Bone marrow (tissue), 2 donors: ENCODE measurements around the gene HDDC3.
"Not testable (repeated sequence)": the region's sequence is repeated elsewhere in the genome, so short reads cannot be mapped to it uniquely, and the experiment has no call there.

Source experiments
- DNase-seq, 2 donors: peaks; one replicate each; lab custom pipeline; 2025; lab: John Stamatoyannopoulos, UW

The HDDC3 gene

DNA sequence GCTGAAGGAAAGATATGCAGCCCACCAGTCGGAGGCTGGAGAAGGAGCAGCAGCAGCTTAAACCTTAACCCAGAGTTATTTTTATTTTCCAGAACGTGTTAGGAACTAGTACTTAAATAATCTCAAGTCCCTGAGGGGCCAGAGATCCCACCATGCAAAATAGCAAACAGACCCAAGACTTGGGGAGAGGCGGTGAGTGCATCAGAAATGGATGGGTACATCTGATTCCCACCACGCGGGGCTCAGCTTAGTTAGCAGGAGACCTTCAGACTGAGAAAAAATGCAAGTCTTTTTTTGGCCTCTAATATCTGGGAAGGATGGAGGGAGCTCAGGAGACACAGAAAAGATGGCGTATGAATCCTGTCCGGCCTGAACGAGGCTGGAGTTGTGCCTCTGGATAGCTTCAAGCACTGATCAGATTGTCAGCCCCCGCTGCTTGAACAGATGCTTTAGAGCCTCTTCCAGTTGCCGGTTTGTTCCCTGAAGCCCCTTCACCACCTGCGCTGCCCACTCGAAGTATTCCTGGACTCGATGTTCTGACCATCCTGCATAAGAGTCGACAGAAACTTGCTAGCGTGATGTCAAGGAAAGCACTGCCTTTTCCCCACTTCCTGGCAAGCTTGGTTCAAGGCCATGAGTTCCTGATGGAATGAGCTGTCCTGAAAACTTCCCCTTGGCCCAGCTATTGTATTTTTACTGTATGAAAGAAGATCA lies 1.3 kb downstream of the HDDC3 start:
- no peak for DNase-seq

DNA sequence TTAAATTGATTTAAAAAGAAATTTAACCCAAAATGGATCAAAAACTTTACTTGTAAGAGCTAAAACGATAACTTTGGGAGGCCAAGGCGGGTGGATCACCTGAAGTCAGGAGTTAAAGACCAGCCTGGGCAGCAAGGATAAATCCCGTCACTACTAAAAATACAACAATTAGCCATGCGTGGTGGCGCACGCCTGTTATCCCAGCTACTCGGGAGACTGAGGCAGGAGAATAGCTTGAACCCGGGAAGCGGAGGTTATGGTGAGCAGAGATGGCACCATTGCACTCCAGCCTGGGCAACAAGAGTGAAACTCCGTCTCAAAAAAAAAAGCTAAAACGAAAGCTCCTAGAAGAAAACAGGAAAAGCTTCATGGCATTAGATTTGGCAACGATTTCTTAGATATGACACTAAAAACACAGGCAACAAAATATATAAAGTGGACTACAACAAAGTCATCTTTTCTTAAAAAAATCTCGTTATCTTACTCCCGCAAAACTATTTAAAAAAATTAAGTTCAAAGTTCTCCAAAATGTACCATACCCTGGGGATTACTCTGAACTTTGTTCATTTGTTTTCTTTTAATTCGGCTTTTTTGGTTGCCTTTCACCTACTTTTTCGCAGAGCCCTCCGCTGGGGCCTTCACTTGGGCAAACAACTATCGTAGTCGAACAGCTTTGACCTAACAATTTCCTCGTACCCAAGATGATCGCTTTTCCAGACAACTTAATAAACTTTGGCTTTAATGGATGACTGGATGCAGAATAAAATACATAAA lies 2.9 kb downstream of the HDDC3 start:
- no peak for DNase-seq

DNA sequence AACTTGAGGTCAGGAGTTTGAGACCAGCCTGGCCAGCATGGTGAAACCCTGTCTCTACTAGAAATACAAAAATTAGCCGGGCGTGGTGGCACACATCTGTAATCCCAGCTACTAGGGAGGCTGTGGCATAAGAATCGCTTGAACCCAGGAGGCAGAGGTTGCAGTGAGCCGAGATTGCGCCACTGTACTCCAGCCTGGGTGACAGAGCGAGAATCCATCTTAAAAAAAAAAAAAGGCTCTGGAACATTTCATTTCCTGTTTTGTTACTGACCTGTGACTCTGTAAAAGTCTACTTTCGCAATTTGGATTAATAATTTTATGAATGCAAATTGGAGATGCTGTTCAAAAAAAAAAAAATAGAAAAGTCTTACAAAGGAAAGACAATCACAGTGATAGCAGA lies 4.2 kb downstream of the HDDC3 start:
- not testable (repeated sequence) for DNase-seq

DNA sequence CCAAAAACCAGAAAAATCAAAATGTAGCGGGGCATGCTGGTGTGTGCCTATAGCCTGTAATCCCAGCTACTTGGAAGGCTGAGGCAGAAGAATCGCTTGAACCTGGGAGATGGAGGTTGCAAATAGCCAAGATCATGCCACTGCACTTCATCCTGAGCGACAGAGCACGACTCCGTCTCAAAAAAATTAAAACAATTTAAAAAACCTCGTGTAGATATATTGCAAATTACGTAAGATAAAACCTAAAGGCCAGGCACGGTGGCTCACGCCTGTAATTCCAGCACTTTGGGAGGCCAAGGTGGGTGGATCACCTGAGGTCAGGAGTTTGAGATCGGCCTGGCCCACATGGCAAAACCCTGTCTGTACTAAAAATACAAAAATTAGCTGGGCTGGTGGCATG lies 5.6 kb downstream of the HDDC3 start:
- not testable (repeated sequence) for DNase-seq

DNA sequence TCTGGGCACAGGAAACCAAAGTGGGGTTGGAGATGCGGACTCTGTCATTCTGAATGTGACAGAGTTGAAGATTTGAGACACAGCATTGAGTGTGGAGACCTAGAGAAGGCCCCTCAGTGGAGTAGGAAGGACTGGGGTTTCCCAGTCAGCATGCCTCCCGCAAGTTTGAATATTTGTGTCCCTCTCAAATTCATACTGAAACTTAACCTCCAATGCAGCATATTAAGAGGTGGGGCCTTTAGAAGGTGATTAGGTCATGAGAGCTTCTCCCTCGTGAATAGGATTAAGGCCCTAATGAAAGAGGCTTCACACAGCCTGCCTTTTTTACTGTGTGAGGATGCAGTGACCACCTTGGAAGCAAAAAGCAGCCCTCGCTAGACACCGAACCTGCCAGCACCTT lies 8.0 kb downstream of the HDDC3 start:
- DNase-seq: no peak

DNA sequence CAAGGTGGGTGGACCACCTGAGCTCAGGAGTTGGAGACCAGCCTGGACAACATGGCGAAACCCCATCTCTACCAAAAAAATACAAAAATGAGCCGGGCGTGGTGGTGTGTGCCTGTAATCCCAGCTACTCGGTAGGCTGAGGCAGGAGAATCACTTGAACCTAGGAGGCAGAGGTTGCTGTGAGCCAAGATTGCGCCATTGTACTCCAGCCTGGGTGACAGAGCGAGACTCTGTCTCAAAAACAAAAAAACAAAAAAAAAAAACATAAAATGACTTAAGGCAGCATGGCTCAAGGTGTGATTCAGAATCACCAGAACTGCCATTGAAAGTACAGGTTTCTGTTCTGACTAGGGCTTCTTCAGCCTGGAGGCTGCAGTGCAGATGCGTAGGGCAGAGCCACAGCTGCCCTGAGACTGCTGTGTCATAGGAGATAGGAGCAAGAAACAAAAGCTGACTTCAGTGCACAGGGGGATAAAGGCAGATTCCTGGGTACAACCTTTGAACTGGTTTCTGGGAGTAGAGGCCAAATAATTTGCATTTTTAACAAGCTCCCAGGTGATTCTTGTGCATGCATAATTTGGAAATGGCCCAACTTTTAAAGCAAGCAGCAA lies 9.5 kb downstream of the HDDC3 start:
- DNase-seq: not testable (repeated sequence)

DNA sequence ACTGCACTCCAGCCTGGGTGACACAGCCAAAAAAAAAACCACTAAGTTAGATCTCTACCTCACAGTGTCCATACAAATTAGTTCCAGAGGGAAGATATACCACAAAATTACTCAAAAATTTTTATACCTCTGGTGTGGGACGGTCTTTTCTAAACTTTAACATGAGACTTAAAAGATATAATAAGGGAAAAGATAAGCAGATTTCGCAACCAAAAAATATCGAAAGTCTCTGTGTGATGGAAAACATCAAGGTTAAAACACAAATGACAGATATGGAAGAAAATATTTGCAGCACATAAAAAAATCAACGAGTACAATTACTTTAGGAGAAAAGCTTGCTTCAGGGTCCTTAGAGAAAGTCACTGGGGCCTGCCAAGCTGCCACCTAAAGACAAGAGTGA lies 10.5 kb downstream of the HDDC3 start:
- no peak for DNase-seq

DNA sequence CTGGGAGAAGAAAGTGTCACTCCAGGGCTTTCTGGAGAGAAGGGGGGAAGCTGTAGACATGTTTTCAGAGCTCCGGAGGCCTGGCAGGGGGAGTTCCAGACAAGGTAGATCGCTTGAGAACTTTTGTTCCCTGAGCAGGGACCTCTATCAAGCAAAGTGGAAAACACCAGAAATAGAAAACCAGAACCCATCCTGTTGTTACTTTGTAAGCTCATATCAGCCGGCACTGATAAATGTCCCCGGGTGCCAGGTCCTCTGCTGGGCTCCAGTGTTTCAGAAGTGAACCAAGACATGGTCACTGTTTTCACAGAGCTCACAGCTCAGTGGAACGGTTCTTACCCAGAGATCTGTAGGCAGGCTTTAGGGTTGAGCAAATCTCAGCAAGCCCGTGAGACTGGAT lies 13.5 kb downstream of the HDDC3 start:
- no peak for DNase-seq

DNA sequence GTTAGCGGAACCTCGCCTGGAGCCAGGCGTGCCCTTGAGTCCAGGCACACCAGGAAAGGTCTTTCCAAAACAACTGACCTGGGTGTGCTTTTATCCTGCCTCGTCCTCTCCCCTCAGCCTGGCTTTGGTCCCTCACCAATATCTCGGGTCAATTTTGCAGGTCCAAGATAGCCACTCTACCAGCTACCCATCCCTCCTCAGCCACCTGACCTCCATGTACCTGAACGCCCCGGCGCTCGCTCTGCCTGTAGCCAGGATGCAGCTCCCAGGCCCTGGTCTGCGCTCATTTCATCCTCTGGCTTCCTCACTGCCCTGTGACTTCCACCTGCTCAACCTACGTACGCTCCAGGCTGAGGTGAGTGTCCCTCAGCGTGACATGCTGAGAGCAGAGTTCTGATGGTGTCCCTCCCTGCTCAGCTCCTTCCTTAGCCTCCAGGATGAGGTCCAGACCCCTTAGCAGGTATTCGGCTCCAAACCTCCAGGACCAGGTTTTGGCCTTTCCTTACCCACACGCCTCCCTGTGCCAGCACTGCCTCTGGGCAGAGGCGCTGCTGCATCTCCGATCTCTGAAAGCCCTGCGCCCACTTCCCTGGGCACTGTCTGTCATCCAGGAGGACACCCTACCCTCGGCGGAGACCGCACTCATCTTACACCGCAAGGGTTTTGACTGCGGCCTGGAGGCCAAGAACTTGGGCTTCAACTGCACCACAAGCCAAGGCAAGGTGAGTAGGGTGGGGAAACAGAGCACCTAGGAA lies 14.1 kb downstream of the HDDC3 start:
- DNase-seq: no peak

DNA sequence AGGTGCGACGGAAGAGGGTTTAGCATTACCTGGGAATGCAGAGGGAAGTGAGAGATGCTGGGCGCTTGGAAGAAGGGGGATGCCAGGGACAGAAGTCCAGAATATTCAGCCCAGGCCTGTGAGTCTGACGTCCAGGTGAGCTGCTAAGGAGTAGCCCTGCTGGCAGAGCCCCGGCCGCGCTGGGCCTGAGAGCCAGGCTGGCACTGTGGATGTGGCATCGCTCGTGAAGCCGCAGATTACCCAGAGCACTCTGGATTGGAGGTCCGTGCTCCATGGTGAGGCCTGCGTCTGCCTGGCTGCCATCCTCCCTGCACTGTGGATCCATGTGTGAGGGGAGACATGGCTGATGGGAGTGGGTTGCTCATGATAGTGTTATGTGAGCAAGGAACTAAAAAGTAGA lies 14.8 kb downstream of the HDDC3 start:
- DNase-seq: no peak

DNA sequence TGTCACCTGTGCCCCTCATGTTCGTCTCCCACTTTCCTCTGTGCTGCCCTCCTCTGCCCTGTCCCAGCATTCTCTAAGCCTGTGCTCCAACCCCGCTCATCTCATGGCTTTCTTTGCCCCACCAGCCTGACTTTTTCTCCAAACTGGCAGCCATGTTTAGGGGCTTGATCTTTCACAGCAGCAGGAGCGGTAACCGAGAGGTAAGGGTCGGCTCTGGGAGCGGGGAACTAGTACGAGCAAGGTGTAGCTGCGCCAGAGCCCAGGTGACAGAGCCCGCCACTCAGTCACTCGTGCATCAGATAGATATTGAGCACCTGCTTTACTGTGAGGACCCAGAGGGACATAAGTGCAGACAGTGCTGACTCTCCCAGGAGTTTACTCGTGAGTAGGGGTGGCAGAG lies 15.9 kb downstream of the HDDC3 start:
- DNase-seq: no peak

DNA sequence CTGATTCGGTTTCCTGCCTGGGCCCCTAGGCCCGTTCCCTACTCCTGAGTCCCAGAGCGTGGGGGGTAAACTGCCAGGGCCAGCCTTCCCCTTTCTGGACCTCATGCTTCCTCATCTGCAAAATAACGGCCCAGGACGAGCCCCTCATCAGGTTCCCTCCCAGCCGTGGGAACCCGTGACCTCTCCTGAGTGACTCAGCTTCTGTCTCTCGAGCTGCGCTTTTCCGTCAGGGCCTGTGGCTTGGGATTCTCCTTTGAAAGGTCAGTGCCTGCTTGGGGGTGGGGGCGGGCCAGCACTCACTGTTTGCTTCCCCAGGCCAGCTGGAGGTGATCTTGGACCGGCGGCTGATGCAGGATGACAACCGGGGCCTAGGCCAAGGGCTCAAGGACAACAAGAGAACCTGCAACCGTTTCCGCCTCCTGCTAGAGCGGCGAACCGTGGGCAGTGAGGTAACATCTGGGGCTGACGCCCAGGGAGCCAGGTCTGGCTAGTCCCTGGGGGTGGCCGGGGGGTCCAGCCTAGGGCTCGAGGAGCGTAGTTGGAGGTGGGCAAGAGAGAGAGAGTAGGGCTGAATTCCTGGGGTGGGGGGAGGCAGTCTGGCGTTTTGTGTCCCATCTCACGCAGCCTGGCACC lies 16.4 kb downstream of the HDDC3 start:
- DNase-seq: peak; percentile 58 to 86

DNA sequence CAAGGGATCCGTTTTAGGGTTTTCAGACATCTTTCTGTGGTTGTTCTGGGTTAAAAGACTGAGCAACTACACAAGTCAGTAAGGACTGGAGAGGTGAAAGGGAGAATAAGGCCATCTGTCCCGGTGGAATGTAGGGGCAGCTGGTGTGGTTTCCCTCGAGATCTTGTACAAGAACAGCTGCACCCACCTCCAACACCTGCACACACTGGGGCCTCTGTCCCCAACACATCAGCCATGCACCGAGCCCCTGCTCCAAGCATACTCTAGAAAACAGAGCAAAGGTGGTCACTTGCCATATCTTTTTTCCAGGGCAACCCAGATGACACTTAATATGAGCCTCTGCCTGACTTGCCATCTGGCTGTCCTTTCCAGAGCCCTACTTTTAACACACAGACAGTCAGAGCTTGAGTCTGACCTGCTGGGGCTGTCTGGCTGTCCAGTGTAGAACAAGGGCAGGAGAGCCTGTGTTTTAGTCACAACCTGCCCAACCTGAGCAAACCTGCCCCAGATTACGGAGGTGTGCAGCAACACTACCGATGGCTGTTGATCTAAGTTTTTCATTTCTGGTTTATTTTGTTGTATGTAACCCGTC lies 17.0 kb downstream of the HDDC3 start:
- no peak for DNase-seq

DNA sequence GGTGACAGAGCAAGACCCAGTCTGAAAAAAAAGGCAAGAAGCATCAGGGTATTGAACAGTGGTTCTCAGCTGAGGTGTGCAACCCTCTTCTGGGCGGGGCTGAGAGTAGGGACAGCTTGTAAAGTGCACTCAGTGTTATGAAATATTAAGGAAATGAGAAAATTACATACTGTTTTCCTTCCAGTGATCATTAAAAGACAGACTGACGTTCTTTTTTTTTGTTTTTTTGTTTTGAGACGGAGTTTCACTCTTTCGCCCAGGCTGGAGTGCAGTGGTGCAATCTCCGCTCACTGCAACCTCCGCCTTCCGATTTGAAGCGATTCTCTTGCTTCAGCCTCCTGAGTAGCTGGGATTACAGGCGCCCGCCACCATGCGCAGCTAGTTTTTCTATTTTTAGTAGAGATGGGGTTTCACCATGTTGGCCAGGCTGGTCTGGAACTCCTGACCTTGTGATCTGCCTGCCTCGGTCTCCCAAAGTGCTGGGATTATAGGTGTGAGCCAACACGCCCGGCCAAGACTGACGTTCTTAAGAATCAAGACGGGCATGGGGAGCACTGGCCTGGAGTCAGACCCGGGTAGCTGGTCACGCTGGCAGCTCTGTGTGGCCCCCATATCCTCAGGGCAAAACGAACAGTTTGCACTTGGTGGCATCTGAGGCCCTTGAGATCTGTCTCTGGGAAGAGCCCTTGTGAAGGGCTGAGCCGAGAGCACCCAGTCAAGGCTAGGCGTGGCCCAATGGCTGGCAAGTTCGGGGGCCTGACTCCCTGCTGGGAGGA lies 17.9 kb downstream of the HDDC3 start:
- no peak for DNase-seq

DNA sequence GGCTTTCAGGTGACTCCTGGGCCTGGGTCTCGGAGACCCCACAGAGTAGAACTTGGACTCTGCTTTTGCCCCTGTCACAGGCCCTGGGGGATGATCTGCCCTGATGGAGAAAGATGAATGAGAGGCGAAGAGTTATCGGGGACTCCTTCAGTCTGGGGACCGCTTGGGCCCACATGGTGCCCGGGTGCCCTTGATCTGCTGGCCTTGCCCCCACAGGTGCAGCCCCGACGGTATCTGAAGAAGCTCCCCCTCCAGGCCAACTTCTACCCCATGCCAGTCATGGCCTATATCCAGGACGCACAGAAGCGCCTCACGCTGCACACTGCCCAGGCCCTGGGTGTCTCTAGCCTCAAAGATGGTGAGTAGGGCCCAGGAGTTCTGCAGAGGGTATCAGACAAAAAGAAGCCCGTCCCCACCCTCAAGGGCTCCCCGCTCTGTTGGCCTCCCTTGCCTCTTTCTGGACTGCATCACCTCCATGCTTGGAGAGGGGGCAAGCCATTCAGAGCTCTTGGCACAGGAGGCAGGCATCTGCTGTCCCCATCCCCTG lies 18.9 kb downstream of the HDDC3 start:
- no peak for DNase-seq

DNA sequence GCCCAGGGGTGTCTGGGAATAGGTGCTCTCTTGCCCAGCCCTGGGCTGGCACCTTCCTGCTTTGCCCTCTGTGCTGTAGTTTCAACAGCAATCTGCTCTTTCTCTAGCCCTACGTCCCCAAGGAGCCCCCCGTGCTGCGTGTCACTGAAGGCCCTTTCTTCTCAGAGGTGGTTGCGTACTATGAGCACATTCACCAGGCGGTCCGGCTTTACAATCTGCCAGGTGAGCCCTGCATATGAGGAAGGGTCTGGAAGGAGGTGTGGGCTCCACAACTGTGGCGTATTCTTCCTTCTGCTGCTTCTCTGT lies 19.6 kb downstream of the HDDC3 start:
- DNase-seq: no peak

DNA sequence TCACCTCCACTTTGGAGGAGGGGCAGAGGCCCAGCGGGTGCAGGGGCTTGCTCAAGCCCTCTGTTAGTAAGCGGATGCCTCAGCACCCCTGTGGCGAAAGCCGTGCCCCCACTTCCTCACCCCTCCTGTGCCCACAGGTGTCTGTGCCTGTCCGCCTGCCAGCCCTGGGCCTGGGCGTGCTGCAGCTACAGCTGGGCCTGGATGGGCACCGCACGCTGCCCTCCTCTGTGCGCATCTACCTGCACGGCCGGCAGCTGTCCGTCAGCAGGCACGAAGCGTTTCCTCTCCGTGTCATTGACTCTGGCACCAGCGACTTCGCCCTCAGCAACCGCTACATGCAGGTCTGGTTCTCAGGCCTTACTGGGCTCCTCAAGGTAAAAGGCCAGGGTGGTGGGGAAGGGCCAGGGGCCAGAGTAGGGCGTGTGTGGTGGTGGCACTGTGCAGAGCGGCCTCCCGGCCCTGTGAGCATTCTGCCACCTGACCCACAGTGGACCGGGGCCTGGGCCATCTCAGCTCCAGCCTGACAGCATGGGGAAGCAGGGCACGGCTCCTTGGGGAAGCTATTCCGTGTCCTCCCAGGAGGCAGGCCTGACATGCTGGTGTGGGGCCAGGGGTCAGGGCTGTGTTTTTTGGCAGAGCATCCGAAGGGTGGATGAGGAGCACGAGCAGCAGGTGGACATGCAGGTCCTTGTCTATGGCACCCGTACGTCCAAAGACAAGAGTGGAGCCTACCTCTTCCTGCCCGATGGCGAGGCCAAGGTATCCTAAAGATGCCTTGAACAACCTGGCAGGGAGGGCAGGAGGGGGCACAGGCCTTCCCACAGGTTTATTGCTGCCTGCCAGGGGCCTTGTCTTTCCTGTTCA lies 20.2 kb downstream of the HDDC3 start:
- no peak for DNase-seq

DNA sequence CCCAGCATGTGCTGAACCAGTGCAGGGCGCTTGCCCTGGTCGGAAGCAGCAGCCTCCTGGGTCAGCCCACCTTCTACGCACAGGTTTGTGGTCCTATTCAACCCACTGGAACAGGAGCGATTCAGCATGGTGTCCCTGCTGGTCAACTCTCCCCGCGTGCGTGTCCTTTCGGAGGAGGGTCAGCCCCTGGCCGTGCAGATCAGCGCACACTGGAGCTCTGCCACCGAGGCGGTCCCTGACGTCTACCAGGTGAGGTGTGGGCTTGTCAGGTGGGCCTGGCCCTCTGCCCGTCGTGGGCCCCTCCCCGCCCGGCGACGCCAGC lies 21.1 kb downstream of the HDDC3 start:
- no peak for DNase-seq

DNA sequence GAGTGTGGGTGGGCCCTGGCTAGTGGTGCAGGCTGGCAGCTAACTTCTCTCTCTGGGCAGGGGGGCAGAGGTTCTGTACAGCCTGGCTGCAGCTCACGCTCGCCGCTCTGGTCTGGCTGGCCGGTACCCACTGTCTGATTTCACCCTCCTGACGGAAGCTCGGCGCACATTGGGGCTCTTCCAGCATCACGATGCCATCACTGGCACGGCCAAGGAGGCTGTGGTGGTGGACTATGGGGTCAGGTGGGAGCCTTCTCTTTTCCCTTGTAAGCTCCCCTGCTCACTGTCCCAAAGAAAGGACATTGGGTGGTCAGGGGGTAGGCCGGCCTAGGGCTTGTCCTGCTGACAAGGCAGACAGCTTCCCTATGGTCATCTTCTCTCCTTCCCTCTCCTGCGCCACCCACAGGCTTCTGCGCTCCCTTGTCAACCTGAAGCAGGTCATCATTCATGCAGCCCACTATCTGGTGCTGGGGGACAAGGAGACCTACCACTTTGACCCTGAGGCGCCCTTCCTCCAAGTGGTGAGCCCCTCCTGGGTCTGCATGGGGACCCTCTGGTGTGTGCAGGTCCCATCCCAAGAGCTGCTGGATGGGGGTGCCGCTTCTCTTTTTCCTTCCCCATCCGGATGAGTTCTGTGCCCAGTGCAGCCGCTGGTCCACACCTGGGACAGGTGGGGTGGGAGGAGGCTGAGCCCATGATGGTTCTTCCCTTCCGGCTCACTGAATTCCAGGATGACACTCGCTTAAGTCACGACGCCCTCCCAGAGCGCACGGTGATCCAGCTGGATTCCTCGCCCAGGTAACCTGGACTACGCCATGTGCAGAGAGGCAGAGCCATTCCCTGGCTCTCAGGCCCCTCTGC lies 21.7 kb downstream of the HDDC3 start:
- DNase-seq: no peak
